Spinal cord (tissue), 10 donors: ENCODE data around the gene C3orf52. TPM values are rescaled to one million over a fixed set of nuclear protein-coding genes. Genes with fewer than 3 reads are reported as not detected.

ENCODE experiments used
- DNase-seq, 6 donors: peaks; one replicate each; pipeline versions ENCODE4 v3.0.0 to v3.0.0-alpha.2; 2013 to 2015; ENCODE audit warnings: low spot score in 6 of 6, low read depth in 4 of 6
- H3K27ac ChIP-seq: one replicate; pipeline ENCODE4 v1.5.1; 2013; ENCODE audit warnings: low read depth, low read length, control low read depth
- H3K27me3 ChIP-seq: one replicate; pipeline ENCODE4 v1.6.1; 2013; ENCODE audit warnings: low read length; ENCODE audit not compliant: control insufficient read depth, insufficient read depth
- H3K36me3 ChIP-seq: one replicate; pipeline ENCODE4 v1.6.1; 2013; ENCODE audit warnings: low read length; ENCODE audit not compliant: control insufficient read depth, insufficient read depth
- H3K4me1 ChIP-seq: one replicate; pipeline ENCODE4 v1.6.1; 2013; ENCODE audit warnings: low read length; ENCODE audit not compliant: control insufficient read depth, insufficient read depth
- H3K4me3 ChIP-seq: one replicate; pipeline ENCODE4 v1.5.1; 2013; ENCODE audit warnings: low read depth, low read length, control low read depth
- H3K9me3 ChIP-seq: one replicate; pipeline ENCODE4 v1.6.1; 2013; ENCODE audit warnings: low read length; ENCODE audit not compliant: control insufficient read depth, insufficient read depth
- WGBS: methylation state at CpG from one replicate; pipeline ENCODE4 v1.1.5; 2013; ENCODE audit warnings: missing lambda C conversion rate; ENCODE audit not compliant: insufficient coverage; 5-methylcytosine and 5-hydroxymethylcytosine counted together
- polyA plus RNA-seq, 2 donors: library from polyadenylated mRNA; unstranded; fragments of 120-200 nt; gene quantifications; one replicate each; pipeline ENCODE4 v1.2.1, GENCODE V29; 2013; ENCODE audit not compliant: insufficient read length in 2 of 2
- total RNA-seq, 2 donors: library from RNA; depleted of rRNA in 1 of 2; stranded (reverse); fragments of 120-200 nt in 1 of 2; fragments of >200 nt in 1 of 2; gene quantifications; one replicate each; pipeline versions ENCODE4 v1.2.3 to v1.2.4, GENCODE V29; 2013 to 2014
- donor health status: healthy.

The C3orf52 gene
- total and polyA plus RNA-seq, 4 donors = 1.1 to 2.7 (median 1.7) TPM

DNA sequence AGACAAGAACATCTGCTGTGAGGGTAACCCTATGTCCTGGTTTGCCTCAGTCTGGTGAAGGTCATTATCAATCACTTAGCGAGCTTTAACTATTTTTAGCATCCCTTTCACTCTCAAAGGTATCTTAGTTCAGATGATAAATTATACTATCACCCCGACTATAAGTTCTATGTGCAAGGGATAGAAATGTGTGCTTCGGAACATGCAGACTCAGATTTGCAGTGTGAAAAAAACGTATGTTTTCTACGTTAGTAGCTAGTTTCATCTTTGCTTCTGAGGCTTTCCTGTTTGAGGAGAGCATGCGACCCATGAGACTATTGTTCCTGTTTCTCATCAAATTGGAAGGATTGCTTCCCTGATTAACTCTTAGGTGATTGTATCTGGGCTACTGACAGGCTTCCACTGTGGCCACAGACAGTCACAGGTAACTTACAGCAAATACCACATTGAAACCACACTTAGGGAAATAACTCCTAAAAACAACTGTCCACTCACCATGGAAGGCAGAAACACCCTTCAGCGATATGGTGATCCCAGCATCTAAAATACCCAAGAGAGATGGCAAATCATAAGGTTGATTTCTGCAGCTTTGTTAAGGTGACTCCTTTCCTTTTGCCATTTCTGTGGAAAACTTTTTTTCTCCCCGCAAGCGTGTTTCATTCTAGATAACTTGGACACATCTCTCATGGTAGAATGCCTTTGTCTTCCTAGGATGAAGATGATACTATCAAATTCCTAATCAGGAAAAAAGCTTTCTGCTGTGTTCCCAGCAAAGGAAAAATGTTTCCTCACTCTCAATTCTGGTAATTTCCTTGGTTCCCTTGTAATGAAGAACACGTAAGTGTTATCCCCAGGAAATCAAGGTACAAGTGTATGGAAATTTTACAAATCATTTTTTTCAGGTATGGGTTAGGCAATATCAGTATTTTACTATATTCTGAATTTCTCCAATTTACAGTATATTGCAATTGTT is 41.6 kb downstream of the C3orf52 start:
- Histone ChIP-seq H3K4me3 (no peak overlapping the region), H3K9me3 (no peaks in the 10 kb centered on the region), H3K36me3 (no peaks in the 10 kb centered on the region), H3K27ac (no peak overlapping the region), H3K27me3 (no peaks in the 10 kb centered on the region), H3K4me1 (peaks cover 3% of the 10 kb centered on the region)
- peak in 1 of 6 donors; percentile 19 for DNase-seq
- WGBS = 67% methylated on average over 3 of the region's 10 CpGs

GRCh38 chr3:112128843-112129727 is 42.9 kb downstream of the C3orf52 start:
- no peaks in the 10 kb centered on the region for H3K9me3 ChIP-seq
- peak in 1 of 6 donors; percentile 71 for DNase-seq
- WGBS = 90% methylated on average over 3 of the region's 7 CpGs

DNA sequence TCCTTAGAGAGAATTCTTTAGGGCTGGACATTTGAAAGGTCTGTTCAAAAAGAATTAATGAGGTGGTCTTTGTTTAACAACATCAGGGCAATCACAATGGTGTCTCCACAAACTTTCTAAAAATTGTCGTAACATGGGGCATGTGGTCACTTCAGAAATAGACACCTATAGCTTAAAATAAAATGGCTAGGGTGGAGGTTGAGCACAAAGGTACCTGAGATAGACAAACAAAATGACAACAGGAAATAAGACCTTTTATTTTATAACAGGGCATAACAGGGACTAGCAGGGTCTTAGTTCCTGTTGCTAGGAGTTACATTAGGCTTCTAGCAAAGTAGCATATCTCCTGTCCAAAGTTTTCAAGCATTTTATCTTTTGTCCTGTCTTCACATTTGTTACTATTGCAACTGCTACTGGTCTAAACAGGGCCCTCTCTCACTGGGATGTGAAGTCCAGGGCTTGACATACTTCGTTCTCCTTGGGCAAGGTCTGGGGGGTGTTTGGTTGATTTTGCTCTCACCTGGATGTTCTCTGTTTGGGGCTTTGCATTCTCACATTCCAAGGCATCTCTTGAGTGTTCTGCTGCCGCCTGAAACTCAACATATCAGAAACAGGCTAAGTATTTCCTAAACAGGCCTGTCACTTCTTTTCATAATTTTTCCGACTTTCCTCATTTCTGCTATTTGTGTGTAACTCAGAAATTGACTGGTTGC is 43.9 kb downstream of the C3orf52 start:
- no peaks in the 10 kb centered on the region for H3K27me3 ChIP-seq
- H3K9me3 ChIP-seq = no peaks in the 10 kb centered on the region
- H3K36me3 ChIP-seq = no peaks in the 10 kb centered on the region
- DNase-seq = no peak
- H3K27ac ChIP-seq = no peak overlapping the region
- H3K4me1 ChIP-seq = peaks cover 3% of the 10 kb centered on the region
- WGBS = 94% methylated on average over 2 of the region's 4 CpGs
- H3K4me3 ChIP-seq = no peak overlapping the region

More at GRCh38 chr3:112128843-112129727, 42.9 kb downstream of the C3orf52 start:
- Histone ChIP-seq H3K4me1 (peaks cover 3% of the 10 kb centered on the region), H3K4me3 (no peak overlapping the region), H3K27me3 (no peaks in the 10 kb centered on the region), H3K36me3 (no peaks in the 10 kb centered on the region), H3K27ac (no peak overlapping the region)

- no peaks in the 10 kb centered on the region for H3K9me3 ChIP-seq
- H3K4me1 ChIP-seq = peaks cover 3% of the 10 kb centered on the region
- no peak for DNase-seq
- H3K27me3 ChIP-seq = no peaks in the 10 kb centered on the region
- H3K27ac ChIP-seq = no peak overlapping the region
- H3K4me3 ChIP-seq = no peak overlapping the region
- H3K36me3 ChIP-seq = no peaks in the 10 kb centered on the region
- WGBS = 97% methylated on average over 2 of the region's 3 CpGs
Measured at GRCh38 chr3:112130638-112130993, 44.4 kb downstream of the C3orf52 start.

GRCh38 chr3:112131111-112131510 is 44.9 kb downstream of the C3orf52 start:
- Histone ChIP-seq H3K9me3 (no peaks in the 10 kb centered on the region), H3K36me3 (no peaks in the 10 kb centered on the region), H3K4me1 (peaks cover 3% of the 10 kb centered on the region), H3K4me3 (no peak overlapping the region), H3K27ac (no peak overlapping the region), H3K27me3 (no peaks in the 10 kb centered on the region)
- no CpG with 5 or more reads among the region's 3 CpGs for WGBS
- no peak for DNase-seq

DNA sequence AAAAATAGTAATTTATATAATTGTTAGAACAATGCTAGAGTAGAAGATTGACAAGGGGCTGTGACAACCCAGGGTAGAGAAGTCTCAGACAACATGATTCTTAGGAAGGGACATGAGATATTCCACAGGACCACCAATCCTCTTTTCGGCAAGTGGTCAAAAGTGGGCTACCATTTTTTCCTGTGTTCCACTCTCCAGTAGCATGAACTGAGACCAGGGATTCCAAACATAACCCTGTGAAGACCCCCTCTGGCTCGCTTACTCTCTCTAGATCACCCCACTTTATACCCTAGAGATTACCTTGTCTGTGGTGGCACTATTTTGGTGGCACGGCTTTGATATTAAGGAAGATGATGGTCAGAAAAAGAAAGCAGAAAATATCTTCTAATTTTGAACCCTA is 45.9 kb downstream of the C3orf52 start:
- Histone ChIP-seq H3K27me3 (no peaks in the 10 kb centered on the region), H3K9me3 (no peaks in the 10 kb centered on the region), H3K4me1 (peaks cover 3% of the 10 kb centered on the region), H3K27ac (no peak overlapping the region), H3K4me3 (no peak overlapping the region), H3K36me3 (no peaks in the 10 kb centered on the region)
- no CpG with 5 or more reads among the region's 3 CpGs for WGBS
- DNase-seq = no peak

GRCh38 chr3:112132554-112132953 is 46.4 kb downstream of the C3orf52 start:
- no peaks in the 10 kb centered on the region for H3K27me3 ChIP-seq
- no peak overlapping the region for H3K4me3 ChIP-seq
- no peak for DNase-seq
- H3K27ac ChIP-seq = no peak overlapping the region
- WGBS = no CpG with 5 or more reads among the region's 1 CpG
- no peaks in the 10 kb centered on the region for H3K36me3 ChIP-seq
- no peaks in the 10 kb centered on the region for H3K9me3 ChIP-seq
- peaks cover 3% of the 10 kb centered on the region for H3K4me1 ChIP-seq

GRCh38 chr3:112132975-112133448 is 46.8 kb downstream of the C3orf52 start, which contains the start of gene GCSAM:
TSS of gene GCSAM (minus strand) at chr3:112133248. CDS start at chr3:112133120, 128 bp downstream.
- no peak within 1 kb of the TSS for H3K4me3 ChIP-seq
- WGBS = 76% methylated on average over 2 of the region's 5 CpGs

More at GRCh38 chr3:112132975-112133448, 46.8 kb downstream of the C3orf52 start, which contains the start of gene GCSAM:
- no peak for DNase-seq
- H3K36me3 ChIP-seq = no peaks in the 10 kb centered on the region
- no peak within 1 kb of the TSS for H3K27ac ChIP-seq
- peaks cover 3% of the 10 kb centered on the region for H3K4me1 ChIP-seq
- no peaks in the 10 kb centered on the region for H3K9me3 ChIP-seq
- H3K27me3 ChIP-seq = no peaks in the 10 kb centered on the region
